Measurements from ENCODE around the gene AMPD3. TPM values are rescaled to one million over a fixed set of nuclear protein-coding genes. Genes with fewer than 3 reads are reported as not detected.
"Not testable (repeated sequence)": the region's sequence is repeated elsewhere in the genome, so short reads cannot be mapped to it uniquely, and the experiment has no call there.

The AMPD3 gene
- total RNA-seq, 1 donor from 2014 or later, result 24.7 TPM

DNA sequence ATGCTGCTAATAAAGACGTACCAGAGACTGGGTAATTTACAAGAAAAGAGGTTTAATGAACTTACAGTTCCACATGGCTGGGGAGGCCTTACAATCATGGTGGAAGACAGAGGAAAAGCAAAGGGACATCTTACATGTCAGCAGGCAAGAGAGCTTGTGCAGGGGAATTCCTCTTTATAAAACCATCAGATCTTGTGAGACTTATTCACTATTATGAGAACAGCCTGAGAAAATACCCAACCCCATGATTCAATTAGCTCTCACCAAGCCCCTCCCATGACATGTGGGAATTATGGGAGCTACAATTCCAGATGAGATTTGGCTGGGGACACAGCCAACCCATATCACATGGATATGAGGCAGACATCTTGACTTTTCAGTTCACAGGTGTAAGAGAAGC is 18.4 kb upstream of the AMPD3 start:
- not testable (repeated sequence) for DNase-seq (ENCODE audit: low spot score)

DNA sequence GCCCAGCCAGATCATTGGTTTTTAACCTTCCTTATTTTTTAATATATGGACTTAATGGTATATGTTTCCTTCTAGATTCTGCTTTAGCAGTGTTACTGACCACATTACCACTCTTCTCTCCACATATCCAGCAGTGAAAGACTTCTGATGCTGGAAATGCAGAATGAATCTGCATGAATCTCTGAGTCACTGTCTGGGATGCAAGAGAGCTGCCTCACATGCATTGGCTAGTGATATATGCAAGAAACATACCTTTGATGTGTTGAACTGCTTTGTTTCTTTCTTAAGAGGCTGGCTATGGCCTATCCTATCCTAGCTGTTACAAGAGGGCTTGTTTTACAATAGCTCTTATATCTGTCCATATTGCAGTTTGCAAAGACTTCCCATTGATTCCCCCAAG is 16.6 kb upstream of the AMPD3 start:
- no peak for DNase-seq (ENCODE audit: low spot score)

DNA sequence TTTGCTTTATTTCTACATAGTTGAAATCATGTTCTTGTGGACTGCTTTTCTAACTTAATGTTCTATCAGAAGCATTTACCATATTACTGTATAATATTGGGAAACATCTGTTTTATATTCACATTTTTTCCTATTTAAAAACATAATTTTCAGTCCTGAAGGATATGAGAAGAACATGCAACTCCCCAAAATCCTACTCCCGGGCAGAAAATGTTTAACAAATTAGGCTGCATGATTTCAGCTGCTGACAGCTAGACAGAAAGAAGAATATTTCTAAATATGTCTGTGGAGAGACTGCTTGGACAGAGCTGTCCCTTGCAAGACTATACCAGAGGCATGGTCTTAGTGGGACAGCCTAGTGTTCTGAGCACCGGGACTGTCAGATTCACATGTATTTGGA is 15.7 kb upstream of the AMPD3 start:
- DNase-seq (ENCODE audit: low spot score), result no peak

DNA sequence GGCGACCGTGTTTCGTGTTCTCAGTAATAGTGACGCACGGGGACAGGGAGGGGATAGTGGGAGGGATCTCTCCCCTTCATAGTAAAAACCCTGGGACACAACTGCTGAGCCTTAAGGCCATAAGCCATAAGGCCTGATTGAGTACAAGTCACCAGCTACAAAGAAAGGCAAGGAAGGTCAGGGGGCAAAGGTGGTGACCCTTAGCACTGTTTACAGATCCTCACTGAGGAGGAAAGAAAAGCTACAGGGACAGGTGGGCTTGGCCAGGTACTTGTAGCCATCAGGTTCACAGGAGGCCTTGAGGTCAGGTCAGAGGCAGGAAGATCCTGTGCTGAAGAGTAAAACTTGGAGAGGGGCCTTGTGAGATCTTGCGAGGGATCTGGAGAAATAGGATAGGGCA is 15.1 kb upstream of the AMPD3 start:
- DNase-seq (ENCODE audit: low spot score), result no peak

DNA sequence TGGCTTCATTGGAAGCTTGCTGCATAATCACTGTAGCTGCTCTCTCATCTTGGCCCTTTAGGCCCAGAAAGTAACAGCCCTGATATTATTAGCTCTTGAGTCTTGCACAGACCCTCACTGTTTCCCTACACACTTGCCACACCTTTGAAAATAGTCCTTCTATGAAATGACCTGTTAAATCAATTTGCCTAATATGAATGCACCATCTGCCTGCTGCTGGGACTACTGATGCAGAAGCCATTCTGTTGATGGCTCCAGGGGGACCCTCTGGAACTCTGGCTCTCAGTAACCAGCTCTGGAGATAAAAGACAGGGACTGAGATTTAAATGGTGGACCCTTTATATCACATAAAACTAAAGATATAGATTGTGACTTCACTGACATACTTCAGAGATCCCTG is 14.7 kb upstream of the AMPD3 start:
- no peak for DNase-seq (ENCODE audit: low spot score)

DNA sequence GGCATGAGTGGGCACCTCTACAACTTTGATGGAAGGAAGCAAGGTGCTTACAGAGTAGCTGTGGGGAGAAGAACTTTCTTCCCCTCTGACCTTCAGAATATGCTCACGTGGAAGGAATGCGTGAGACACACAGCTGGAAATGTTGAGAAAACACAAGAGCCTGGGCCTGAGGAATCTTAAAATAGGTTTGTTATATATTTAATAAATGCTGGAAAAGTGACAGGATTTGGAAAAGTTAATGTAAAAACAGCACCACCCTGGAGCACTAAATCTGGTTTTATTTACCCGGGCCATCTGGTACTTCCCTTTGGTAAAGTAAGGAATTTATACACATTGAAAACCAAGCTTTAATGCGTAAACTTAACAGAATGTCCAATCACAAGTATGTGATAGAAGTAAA is 14.0 kb upstream of the AMPD3 start:
- DNase-seq (ENCODE audit: low spot score), result no peak

DNA sequence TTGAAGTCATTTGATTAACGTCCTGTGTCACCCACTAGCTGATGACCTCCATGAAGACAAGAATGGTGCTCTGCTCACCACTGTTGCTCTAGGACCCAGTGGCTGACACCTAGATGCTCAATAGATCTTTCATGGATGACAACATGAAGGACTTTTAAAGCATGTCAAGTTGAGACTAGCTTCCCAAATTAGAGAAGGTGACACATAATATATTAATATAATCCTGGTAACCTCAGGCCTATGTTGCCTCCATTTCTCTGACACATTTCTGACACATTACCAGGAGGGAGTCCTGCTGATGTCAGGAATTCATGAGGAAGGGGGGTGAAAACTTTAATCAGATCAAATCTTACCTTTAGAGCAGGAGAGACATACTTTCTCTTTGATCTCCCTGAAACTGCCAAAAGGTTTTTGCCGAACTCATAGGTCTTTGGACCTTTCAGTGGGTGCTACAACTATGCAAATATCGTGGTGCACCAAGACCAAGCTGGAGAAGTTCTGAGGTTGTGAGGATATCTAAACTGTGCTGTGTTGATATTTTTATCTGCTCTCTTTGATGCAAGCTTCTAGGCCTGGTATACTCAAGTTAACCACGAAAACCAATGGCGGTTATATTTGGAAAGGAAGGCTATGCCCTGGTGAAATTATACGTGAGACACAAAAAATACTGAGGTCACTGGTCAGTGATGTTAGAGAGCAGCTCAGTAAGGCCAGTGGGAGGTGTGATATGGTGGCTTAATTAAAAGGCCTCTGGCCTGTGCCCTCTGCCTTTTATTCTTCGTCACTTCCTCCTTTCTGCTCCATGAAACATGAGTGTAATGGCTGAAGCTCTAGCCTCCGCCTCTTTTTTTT is 13.2 kb upstream of the AMPD3 start:
- DNase-seq (ENCODE audit: low spot score), result no peak

DNA sequence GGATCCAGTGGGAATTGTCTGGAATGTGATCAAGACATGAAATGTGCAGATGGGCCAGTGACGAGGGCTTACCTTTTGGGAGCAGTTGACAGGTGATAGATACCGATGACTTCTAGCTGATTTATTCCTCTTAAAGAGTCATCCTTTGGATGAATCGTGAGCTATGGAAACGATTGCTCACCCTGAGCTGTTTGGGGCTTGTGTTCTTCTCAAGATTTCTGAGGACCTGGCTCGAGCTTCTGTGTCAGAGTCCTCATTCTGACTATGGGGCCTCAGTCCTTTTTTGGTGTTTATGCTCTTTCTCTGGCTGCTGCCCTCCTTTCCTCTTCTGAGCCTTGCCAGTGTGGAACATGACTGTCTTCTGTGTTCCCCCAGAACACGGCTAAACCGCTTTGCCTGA is 11.9 kb upstream of the AMPD3 start:
- DNase-seq (ENCODE audit: low spot score), result no peak

DNA sequence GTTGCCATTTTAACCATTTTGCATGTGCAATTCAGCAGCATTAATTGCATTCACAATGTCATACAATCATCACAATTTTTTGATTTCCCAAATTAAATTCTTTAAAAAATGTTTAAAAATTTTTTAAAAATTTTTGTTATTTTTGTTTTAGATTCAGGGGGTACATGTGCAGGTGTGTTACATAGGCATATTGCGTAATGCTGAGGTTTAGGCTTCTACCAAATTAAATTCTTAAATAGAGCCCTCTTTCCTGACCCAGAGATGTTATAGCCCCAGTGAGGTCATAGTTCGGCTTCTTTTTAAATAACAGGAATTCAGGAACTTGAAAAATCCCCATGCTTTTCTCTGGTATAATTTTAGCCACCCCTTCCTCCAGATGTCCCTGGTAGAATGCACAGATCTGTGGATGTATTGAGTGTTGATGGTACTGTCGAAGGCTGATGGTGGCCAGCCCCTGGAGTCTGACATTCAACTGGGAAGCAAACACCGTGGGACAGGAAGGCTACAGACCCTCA is 11.3 kb upstream of the AMPD3 start:
- DNase-seq (ENCODE audit: low spot score), result no peak

DNA sequence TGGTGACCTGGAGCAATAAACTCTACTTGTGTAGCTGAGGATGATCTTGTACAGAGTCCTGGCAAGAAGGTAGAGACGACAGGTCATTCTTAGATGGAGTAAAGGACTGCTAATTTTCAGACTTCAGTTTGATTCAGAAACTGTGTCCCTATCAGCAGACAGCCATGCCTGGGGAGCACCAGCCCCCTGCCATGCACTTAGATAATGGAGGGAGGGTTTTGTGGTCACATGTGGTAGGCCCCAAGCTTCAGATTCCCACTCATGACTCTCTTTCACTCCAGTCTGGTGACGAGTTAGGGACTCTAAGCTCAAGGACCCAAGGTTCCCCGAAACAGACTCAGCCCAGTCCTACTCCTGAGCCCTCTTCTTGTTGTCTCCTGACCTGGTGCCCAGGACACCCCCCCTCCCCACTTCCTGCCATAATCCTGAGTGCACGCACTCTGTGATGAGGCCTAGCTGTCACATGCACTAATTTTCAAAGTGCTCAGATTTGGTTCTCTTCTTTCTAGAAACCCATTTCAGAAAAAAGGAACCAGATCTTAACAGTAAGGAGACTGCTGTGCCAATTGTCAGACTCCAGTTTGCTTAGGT is 10.2 kb upstream of the AMPD3 start:
- DNase-seq (ENCODE audit: low spot score), result no peak

DNA sequence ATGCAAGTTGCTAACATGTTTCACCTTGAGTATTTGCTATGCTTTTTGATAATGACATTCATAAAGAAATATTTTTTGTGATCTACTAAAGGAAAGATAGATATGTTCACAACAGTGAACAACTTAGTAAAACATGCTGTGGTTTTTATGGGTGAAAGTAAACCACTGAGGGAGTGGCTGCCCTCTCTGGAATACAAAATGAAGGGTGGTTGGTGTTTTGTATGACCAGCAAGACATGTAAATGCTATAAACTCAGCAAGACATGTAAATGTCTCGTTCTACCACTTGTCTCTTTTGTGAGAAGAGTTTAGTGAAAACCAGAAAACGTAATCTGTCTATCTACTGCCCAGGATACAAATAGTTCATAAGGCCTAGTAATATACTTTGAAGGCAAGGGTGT is 7.6 kb upstream of the AMPD3 start:
- no peak for DNase-seq (ENCODE audit: low spot score)

DNA sequence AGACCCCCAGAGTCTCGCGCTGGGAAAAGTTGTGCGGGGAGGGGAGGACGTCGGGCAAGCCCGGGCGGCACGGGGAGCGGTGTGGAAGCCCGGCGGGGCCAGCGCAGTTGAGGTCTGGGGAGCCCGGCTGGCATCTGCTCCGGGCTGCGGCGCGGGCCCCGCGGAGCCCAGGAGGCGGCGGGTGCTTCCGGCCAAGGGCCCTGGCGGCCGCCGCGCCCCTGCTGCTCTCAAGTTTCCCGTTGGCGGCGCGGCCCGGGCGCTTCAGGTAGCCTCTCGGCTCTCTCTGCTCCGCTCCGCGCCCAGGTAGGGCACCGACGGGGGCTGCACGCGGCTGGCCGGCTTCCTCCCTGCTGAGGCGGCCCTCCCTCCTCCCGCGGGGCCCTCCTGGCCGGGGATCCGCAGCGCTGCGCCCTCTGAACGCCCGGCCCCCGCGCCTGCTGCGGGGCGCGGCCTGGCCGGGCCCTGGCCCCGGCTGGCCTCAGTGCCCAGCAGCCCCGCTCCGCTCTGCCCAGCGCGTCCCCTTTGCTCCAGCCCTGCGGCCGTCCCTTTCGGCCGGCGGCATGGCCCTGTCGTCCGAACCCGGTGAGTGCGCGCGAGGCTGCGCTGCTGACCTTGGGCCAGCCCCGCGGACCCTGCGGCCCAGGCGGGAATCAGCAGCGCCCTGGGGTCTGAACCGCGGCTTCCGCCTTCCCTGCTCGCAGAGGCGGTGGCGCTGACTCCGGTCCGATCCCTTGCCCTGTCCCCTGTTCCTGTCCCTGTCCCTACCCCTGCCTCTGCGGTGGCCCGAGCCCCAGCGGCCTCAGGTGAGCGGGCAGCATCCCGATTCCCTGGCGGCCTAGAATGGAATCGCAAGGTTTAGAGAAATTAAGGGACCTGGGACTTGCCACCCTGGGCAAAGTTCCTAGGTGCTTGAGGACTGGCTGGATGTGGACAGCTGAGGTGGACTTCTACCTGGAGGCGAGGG is 4.3 kb upstream of the AMPD3 start:
- DNase-seq (ENCODE audit: low spot score), result peak; percentile 70

DNA sequence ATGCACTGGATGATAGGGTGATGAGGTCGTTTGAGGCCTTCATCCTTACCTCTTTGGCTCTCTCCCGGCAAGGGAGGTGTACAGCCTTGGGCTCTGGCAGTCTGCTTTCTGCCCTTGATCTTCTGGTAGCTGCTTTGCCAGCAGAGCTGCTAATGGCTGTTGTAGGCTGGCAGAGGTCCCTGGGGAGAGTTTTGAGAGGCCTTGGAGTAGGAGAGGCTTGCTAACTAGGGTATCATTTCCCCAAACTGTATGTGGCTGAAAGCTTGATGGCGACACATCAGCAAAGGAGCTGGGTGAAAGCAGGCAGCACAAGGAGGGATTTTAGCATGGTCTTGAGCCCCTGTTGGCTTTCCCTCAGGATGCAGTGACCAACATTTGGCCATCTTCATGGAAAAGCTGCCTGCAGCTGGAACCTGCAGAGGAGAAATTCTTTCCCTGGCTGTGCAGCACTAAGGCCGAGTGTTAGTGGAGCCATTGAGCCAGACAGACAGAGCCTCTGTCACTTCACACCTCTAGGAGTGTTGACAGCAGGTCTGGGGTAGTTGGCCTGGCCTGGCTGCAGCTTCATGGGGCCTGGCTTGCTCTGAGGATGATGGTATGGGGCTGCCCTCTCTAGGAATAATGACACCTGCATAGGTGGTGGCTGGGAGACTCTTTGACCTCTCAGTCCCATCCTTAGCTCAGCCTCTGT is 3.5 kb upstream of the AMPD3 start:
- DNase-seq (ENCODE audit: low spot score), result no peak

DNA sequence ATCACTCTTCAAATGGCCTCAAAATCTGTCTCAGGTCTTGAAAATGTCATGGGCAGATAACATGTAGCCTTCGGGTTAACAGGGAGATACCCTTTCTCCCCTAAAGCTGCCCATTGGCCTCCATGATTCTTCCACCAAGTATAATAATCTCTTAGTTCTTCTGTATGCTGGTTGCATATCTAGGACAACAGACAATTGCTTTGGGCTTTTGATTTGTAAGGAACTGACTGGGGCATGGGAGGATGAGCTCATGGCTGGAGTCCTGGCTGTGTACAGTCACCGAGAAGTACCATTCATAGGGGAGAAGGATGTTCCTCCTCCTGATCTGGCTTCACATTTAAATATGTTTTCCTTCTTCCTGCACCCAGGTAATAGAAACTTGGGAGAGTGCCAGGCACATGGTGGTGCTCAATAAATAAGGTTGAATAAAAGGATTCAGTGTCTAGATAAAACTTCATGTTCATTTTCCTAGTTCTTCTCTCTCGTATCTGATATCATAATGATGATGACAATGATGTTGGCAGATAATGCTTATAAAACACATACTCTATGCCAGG is 2.8 kb upstream of the AMPD3 start:
- no peak for DNase-seq (ENCODE audit: low spot score)

DNA sequence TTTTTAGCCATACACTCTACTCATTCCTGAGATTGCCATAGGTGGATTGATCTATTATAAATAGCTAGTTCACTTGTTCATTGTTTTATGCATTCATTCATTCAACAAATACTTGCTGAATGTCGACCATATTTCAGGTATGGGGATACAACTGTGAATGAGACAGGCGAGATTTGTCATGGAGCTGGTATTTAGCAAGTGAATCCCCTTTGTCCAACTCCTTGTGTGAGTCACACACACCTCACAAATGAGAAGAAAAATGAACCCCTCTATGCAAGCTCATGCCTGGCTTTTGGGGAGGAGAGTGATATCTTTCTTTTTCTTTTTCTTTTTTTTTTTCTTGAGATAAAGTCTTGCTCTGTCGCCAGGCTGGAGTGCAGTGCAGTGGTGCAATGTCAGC is 1.8 kb upstream of the AMPD3 start:
- no peak for DNase-seq (ENCODE audit: low spot score)

DNA sequence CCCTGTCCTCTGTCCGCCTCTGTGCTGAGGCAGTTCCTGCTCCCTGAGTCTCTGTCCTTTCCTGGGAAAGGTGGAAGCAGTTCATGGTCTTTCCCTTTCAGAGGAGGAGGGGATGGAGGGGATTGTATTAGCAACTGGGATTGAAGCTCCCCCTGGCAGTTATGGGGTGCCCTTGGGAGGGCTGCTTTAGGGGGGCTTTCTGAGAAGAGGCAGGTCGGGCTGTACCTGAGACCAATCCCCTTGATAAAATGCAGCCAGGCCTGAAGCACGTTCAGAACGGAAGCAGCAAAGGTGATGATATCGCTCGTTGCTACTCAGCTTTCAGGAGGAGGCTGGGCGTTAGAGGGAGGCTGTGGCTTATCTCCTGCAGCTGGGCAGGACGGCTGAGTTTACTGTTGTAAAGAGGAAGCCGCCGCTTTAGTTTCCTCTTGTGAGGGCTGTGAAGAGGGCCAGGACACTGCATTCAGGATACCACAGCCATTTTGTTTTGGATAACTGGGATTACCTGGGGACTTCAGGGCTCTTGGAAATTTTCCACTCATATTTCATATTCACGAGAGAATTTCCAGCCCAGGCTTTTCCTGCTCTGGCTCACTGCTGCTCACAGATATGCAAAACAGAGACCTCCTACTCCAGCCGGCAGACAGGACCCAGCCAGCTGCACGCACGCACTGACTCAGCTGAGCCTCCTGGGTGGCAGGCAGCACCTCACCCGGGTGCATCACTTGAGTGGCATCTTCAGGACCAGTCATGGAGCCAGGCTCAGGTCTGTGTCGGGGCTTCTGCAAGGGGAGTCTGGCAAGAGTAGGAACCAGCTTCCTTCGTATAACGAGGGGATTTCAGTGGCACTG is 798 bp downstream of the AMPD3 start:
- DNase-seq (ENCODE audit: low spot score), result peak; percentile 81

DNA sequence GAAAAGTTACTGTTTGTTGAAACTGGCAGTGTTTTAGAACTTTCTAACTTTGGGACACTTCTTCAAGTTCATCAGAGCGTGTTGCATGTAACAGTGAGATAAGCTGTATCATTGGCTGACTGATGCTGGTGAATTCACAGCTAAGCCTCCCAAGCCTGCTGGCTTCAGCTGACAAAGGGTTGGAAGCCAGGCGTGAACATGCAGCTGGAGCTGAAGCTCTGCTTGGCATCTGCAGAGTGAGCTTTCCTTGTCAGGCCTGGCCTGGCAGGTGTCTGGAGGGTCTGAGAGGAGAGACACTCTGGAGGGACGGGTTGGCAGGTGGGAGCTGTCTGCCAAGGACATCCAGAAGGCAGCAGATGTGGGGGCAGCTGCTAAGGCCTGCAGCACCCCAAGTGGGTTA is 1.5 kb downstream of the AMPD3 start:
- DNase-seq (ENCODE audit: low spot score), result no peak

DNA sequence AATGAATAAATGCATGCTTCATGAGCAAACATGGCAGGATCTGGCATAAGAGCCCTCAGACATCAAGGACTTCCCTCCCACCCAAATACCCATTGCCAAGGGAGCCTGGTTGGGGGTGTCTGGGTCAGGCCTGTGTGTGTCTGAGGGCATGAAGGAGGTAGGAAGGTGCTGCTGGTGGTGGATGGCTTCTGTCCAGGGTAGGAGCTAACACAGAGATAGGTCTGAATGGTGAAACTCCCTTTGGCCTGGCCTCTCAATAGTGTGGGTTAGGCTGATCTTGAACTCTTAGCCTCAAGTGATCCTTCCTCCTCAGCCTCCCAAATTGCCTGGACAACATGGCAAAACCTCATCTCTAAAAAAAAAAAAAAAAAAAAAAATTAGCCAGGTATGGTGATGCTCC is 2.8 kb downstream of the AMPD3 start:
- DNase-seq (ENCODE audit: low spot score), result no peak

DNA sequence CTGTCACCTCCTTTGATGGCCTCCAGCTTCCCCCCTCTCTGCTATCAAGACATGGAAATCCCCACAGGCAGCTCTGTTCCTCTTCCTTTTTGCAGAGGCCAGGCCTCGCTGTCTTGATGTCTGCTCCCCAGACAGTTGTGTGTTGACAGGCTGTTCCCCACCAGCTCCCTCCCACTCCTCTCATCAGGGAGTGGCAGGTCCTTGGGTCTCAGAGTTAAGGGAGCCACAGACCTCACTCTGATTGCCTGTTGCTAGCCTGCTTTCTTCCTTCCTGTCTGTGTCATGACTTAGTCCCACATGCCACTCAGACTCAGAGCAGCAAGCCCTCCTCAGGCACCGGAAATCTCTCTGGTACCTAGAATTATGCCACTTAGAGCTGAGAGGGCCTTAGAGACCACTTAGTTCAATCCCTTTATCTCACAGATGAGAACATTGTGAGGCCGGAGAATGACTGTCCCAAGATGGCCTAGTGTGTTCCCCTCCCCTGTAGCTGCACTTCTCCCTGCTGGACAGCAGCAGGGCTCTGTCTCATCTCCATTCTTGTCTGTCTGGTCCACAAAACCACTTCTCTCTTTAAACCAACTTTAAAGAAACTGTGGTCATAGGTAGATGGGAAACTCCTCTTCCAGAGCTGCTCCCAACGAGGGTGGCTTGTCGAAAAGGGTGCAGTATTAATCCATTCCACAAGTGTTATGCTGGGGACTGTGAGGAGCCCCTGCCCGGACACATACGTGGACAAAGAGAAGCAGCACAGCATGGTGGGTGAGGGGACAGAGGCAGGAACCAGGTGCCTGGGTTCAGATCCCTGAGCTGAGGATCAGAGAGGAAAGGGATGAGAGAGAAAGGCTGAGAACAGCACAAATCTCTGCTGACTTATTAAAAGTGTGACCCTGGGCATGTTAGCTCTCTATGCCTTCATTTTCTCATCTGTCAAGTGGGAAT is 4.2 kb downstream of the AMPD3 start:
- no peak for DNase-seq (ENCODE audit: low spot score)
